HG03575 (cell line): ENCODE data around the gene IFI6.
"Not testable (repeated sequence)": the region's sequence is repeated elsewhere in the genome, so short reads cannot be mapped to it uniquely, and the experiment has no call there.

Source experiments
- ATAC-seq: cut with Tn5 transposase; IDR thresholded peaks from one replicate; pipeline ENCODE4 v1.9.1; 2021; ENCODE audit not compliant: unreplicated experiment, insufficient number of reproducible peaks, low FRiP score; ENCODE audit errors: extremely low read depth

The IFI6 gene

DNA sequence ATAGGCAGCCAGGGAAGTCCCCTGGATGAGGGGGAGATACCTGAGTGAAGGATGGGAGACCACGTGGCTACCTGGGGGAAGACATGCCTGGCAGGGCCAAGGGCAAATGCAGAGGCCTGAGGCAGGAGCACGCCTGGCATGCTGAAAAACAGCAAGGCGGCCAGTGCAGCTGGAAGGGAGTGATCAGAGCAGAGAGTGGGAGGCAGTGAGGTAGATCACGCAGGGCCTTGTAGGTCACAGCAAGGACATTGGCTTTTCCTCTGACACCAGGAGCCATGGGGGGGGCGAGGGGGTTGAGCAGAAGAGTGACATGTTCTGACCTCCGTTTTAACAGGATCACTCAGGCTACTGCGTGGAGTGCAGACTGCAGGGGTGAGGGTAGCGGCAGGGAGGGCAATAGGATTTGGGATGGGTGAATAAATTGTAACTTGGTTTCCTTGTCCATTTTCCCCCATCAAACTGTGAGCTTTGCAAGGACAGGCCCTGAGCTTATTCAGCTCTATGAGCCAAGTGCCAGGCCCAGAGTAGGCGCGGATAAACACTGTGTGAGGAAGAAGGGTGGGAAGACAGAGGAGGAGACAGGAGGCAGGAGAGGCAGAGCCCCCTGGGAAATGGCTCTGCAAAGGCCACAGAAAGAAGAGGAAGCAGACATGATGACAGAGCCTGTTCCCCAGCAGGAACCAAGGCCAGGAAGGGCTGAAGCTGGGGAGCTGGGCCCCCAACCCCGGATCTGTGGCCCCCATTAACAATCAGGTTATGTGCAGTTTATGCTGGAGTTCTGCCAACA lies 16.6 kb downstream of the IFI6 start:
- ATAC-seq = no peak

DNA sequence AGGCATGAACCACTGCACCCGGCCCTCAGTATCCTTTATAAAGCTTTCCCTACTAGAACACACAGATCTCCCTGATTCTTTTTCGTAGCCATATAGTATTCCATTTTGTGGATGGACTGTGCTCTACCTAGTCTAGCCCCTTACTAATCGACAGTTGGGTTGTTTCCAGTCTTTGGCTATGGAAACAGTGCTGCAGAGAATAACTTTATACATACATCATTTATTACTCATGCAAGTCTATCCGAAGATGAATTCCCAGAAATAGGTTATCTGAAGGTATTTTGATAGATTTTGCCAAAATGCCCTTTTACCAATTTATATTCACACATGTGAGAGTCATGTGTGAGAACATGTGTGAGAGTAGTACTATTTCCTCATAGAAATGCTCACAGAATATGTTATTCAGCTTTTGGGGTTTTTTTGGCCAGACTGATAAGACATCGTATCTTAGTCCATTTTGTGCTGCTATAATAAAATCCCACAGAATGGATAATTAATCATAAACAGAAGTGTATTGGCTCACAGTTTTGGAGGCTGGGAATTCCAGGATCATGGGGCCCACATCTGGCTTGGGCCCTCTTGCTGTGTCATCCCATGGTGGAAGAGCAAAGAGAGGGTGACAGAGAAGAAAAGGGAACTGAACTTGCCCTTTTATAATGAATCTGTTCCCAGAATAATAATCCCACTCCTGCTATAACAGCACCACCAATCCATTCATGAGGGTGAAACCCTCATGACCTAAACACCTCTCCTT lies 19.7 kb downstream of the IFI6 start:
- ATAC-seq = no peak

DNA sequence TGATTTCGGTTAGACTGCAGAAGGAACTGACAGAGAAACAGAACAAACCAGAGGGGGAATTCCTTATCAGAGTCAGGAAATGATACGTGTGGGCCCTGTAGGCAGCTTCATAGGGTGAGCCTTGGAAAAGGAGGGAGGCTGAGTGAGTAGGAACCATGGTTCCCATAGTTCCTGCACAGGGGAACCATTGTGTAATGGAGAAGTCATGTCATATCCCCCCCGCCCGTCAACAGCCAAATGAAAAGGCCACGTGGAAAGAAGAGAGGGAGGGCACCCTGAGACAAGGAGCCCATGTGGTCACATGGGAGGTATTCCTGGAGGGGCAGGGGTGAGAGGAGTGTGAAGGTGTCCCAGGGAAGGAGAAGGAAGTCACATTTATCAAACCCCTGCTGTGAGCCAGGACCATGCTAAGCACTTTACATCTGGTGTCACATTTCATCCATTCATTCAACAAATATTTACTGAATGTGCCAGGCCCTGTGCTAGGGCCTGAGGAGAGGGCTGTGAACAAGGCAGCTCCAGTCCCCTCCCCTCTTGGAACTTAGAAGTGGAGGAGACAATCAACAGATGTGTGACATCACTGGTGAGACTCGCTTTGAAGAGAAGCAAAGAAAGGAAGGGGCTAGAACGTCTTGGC lies 21.3 kb downstream of the IFI6 start:
- no peak for ATAC-seq

DNA sequence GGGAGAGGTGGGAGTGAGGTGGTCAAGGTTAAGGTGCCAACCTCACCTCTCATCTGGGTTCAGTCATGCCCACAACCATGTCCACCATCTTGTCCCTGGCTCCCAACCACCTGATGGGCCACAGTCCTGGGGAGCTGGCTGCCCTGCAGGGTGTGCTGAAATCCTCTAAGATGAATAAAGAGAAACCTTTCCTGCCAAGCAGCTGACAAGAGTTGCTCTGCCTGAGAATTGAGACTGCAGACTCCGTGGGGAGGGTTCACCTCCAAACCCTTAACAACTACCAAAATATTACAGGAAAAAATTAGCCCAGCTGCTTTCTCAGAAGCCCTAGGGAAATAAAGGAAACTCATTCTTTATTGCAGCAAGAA lies 21.8 kb downstream of the IFI6 start:
- no peak for ATAC-seq

DNA sequence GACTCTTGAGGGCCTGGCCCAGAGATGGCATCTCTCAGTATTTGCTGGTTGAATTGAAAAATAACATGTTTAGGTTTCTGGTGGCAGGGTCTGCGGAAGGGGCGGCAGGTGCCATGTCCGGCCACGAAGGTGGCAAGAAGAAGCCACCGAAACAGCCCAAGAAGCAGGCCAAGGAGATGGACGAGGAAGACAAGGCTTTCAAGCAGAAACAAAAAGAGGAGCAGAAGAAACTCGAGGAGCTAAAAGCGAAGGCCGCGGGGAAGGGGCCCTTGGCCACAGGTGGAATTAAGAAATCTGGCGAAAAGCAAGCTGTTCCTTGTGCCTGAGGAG lies 22.7 kb downstream of the IFI6 start:
- ATAC-seq = no peak

DNA sequence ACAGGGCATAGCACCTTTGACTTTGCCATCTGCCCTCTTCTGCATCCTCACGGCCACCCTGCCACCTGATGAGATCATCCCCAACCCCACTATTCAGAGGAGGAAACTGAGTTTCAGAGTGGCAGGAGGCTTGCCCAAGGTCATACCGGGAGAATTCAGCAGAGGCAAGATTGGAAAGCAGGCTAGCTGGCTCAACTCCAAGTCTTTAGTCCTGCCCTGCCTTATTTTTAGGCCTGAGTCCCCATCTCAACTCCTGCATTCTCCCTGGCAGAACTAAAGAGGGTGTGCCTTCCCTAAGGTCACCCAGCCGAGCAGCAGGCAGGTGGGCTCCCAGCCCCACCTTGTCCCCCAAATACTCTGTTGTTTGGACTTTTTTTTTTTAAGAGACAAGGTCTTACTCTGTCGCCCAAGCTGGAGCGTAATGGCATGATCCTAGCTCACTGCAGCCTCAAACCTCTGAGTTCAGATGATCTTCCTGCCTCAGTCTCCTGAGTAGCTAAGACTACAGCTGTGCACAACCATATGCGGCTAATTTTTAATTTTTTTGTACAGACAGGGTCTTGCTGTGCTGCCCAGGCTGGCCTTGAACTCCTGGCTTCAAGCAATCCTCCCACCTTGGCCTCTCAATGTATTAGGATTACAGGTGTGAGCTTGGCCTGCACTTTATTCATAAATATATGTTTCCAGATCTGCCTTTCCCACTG lies 23.2 kb downstream of the IFI6 start:
- no peak for ATAC-seq

DNA sequence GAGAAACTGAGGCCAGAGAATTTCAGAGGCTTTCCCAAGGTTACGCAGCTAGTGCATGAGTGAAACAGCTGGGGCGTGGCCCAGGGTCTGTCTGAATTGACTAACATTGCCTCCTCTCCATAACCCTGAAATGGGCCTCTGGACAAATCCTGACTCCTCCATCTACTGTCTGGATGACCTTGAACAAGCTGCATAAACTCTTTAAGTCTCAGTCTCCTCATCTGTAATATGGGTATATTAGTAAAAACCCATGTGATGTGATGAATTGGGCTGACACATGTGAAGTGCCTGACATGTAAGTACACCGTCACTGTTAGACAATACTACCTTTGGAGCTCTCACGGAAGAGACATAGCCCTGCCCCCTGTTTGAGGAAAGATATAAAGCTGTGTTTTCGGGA lies 24.7 kb downstream of the IFI6 start:
- no peak for ATAC-seq

DNA sequence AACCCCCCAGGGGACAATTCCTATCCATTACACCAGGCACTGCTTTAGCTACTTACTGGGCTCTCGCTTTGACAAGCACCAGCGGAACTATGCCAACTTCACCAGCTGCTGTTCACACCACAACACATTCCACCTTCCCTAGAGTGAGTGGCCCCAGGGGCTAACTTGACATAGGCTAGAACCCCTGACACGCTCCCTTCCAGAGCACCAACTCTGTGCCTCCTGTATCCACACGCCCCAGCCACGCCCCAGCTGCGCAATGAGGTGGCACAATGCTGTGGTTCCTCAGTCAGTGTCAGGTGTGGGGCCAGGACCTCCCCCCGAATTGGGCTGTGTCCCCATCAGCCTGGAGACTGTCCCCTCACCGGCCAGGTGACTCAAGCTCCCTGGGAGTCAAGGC lies 25.3 kb downstream of the IFI6 start:
- ATAC-seq = no peak

DNA sequence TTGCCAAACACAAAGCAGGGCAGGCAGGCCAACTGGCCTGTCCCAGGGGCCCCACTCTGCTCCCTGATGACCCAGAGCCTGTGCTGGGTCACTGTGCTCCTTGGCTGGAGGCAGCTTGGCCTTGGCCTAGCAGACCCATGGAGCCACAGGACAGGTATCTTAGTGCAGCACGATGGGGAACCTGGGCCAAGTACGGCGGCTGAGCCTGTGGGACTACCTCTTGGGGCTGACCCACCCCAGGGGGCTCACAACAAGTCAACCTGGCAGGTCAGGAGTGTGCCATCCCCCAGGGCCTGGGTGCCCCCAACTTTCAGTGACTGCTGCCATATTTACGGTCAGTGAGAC lies 26.9 kb downstream of the IFI6 start:
- ATAC-seq = no peak

DNA sequence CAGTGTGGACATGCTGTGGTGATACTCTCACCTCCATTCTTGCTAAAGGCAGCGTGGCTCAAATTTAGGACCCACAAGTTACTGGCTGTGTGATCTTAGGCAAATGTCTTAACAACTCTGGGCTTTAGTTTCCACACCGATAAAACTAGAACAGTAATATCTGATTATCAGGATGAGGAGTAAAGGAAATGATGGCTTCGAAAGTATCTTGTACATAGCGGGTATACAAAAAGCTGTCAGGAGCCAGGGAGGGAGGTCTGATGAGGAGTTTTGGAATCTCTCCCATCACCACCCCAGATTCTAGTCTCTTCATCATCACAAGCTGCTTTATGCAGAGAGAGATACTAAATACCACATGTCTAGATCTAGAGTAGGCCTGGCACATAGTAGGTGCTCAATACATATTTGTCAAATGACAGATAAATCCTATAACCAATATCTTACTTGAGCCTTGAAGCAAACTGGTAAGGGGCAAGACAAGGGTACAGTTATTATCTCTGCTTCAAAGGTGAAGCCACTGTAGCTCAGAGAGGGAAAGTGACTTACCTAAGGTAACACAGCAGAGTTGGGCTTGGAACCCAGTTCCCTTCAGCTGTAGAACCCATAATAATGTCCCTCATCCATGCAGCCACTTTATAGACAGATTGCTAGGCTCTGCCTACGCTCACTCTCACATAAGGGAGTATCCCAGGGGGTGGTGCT lies 27.5 kb downstream of the IFI6 start:
- ATAC-seq = no peak

DNA sequence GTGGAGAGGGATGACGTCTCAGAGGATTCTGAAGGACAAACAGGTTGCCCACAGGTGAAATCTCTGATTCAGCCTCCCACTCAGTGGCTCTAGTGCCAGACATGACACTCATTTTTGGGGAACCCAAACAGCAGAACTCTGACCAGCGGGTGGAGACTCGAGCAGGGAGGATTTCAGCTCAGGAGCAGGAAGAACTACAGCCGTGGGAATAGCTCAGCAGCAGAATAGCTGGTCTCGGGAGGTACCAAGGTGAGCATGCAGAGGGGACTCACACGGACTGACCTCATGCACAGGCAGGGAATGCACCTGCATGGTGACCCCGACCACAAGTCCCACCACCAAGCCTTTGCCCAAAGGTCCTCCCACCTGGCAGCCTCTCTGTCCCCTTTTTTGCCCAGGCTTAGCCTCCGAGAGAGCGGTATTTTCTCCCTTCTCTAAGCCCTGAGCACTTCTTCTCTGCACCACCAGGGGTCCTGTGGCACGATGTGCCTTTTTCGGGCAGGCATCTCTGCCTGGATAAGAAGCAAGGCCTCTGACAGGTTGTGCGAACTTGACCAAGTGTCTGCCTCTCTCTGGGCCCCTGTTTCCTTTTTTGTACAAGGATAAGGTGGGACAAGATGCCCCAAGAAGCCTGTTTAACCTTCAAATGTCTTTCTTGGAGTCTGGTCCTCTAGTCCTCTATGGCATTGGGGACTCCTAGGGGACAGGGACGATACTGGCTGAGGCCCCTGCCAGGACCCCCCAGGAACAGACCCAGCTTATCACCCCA lies 28.2 kb downstream of the IFI6 start:
- no peak for ATAC-seq

DNA sequence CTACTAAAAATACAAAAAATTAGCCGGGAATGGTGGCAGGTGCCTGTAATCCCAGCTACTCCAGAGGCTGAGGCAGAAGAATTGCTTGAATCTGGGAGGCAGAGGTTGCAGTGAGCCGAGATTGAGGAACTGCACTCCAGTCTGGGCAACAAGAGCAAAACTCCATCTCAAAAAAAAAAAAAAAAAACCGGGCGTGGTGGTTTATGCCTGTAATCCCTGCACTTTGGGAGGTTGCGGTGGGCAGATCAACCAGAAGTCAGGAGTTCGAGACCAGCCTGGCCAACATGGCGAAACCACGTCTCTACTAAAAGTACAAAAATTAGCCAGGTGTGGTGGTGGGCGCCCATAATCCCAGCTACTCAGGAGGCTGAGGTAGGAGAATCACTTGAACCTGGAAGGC lies 31.5 kb downstream of the IFI6 start:
- not testable (repeated sequence) for ATAC-seq

DNA sequence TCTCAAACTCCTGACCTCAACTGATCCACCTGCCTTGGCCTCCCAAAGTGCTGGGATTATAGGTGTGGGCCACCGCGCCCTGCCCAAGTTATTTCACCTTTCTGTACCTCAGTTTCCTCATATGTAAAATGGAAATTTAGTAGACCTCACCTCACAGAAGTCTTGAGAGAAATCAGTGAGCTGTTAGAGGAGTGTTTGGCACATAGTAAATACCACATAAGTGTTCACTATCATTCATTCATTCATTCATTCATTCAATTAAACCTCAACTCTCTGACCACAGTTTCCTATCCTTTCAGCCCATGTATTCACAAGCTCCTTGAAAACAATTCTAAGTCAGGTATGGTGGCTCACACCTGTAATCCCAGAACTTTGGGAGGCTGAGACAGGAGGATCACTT lies 33.2 kb downstream of the IFI6 start:
- ATAC-seq = no peak

DNA sequence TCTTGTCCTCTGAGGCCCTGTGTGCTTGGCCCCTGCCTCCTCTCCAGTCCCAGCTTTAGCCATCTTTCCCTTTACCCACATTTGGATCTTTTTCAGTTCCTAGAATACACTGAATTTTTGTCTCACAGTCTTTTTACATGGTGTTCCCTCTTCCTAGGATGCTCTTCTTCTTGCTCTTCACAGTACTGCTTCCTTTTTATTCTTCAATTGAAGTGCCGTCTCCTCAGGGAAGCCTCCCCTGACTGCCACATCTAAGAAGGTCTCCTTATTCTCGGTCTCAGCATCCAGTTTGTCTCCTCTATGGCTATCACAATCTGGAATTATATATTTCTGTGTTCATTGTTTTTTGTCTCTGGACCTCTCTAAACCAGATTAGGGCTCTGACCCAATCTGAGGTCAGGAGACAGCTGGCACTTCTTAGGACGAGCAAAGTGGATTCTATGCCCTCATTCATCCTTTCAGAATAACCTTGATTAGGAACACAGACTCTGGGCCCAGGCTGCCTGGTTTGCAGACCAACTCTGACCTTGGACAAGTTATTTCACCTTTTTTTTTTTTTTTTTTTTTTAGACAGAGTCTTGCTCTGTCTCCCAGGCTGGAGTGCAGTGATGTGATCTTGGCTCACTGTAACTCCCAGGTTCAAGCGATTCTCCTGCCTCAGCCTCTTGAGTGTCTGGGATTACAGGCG lies 33.8 kb downstream of the IFI6 start:
- no peak for ATAC-seq

DNA sequence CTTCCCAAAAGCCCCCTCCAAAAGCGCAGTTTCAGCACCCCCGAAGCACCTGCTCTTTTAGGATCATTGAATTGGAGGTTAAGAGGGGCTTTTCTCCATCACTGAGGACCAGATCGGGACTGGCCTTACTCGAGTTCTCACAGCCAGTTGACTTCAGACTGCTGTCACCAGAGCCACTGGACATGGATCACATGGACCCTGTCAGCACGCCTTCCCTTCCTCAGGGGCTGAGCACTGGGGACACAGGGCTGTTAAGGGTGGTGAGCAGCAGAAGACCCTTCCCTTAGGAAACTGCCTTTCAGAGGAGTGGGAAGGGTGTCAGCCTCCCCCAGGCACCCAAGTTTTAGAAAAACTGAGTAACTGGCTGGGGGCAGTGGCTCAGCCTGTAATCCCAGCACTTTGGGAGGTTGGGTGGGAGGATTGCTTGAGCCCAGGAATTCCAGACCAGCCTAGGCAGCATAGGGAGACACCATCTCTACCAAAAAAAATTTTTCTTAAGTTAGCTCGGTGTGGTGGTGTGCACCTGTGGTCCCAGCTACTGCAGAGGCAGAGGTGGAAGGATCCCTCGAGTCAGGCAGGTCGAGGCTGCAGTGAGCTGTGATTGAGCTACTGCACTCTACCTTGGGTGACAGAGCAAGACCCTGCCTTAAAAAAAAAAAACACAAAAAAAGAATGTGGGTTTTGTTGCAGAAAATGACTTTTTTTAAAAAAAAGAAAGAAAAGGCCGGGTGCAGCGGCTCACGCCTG lies 36.4 kb downstream of the IFI6 start:
- no peak for ATAC-seq

DNA sequence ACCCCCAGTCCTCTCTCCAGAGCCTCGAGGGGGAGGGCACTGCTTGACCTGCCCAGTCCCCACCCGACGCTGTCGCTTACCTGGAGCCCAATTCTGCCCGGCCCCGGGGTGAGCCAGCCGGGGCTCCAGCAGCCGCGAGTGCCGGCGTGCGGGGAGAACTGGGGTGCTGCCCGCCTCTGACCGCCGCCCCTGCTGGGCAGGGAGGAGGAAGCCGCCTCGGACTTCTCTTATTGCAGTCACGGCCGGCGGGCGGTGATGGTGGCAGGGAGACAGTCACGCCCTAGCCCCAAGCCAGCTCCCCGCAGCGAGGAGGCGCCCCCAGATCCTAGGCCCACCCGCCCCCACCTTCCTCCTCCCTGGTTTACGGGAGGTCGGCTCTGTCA lies 37.0 kb downstream of the IFI6 start, which contains the start of gene FGR:
Gene FGR (minus strand): TSS at position 201 of the 383 bp plus-strand sequence. CDS start 11,269 bp downstream, outside the sequence.
- no peak for ATAC-seq
